Stomach (tissue), 9 donors: ENCODE measurements around the gene PGD. TPM values are rescaled to one million over a fixed set of nuclear protein-coding genes. Genes with fewer than 3 reads are reported as not detected.

Experiments used
- DNase-seq, 2 donors: peaks; one replicate each; pipeline versions ENCODE4 v3.0.0 to v3.0.0-alpha.2; 2013 to 2019
- H3K27ac ChIP-seq, 5 donors: fragments of 200-600 bp in 4 of 5; sonication (generic) in 4 of 5; one replicate each; pipeline ENCODE4 v1.5.1; 2013 to 2019; ENCODE audit warnings: mild to moderate bottlenecking in 1 of 5, moderate library complexity in 1 of 5
- H3K27me3 ChIP-seq, 3 donors: fragments of 200-600 bp; sonication (generic); one replicate each; pipeline ENCODE4 v1.5.1; 2017 to 2019; ENCODE audit warnings: mixed run types in 1 of 3
- H3K36me3 ChIP-seq, 4 donors: fragments of 200-600 bp; sonication (generic); 1 replicate in 3 of 4; 2 replicates in 1 of 4; pipeline ENCODE4 v1.5.1; 2016 to 2019
- H3K4me1 ChIP-seq, 4 donors: fragments of 200-600 bp; sonication (generic); one replicate each; pipeline ENCODE4 v1.5.1; 2016 to 2019
- H3K4me3 ChIP-seq, 4 donors: fragments of 200-600 bp; sonication (generic) in 3 of 4; one replicate each; pipeline ENCODE4 v1.5.1; 2016 to 2019; ENCODE audit warnings: mild to moderate bottlenecking in 1 of 4
- H3K9me3 ChIP-seq, 4 donors: fragments of 200-600 bp; sonication (generic); one replicate each; pipeline ENCODE4 v1.5.1; 2016 to 2019
- CTCF ChIP-seq, 7 experiments: fragments of 450-650 bp in 4 of 7; fragments of 200-600 bp in 3 of 7; sonication (generic) in 3 of 7; IDR thresholded peaks; one replicate each; pipeline ENCODE4 v1.5.1; 2016 to 2019; ENCODE audit warnings: antibody characterized with exemption in 7 of 7, control low read depth in 2 of 7, mild to moderate bottlenecking in 1 of 7
- EP300 ChIP-seq: sonication (generic); formaldehyde crosslinking; IDR thresholded peaks from one replicate; pipeline ENCODE4 v1.6.1; 2017; ENCODE audit warnings: antibody characterized with exemption
- POLR2A ChIP-seq, 4 donors: fragments of 450-650 bp; IDR thresholded peaks; one replicate each; pipeline ENCODE4 v1.6.1; 2016; ENCODE audit warnings: antibody characterized with exemption in 4 of 4, control low read depth in 2 of 4, mild to moderate bottlenecking in 1 of 4, moderate library complexity in 1 of 4
- POLR2AphosphoS5 ChIP-seq, 3 donors: sonication (generic); formaldehyde crosslinking; IDR thresholded peaks; one replicate each; pipeline ENCODE4 v1.6.1; 2016; ENCODE audit warnings: antibody characterized with exemption in 3 of 3
- WGBS, 5 donors: extraction: QIAGEN DNeasy Blood & Tissue Kit in 3 of 5; methylation state at CpG; one replicate each; pipeline versions ENCODE4 v1.1.5 to v1.1.7; 2013 to 2018; 5-methylcytosine and 5-hydroxymethylcytosine counted together
- intact Hi-C: fragments of 100-400 bp; cut with DNase I; formaldehyde crosslinking; loops from one replicate; pipeline ENCODE4 v1.15.1; 2023; ENCODE audit warnings: low total_unique reads
- polyA plus RNA-seq, 3 donors: library from polyadenylated mRNA; stranded (reverse); fragments of 200-250 nt; gene quantifications; one replicate each; pipeline ENCODE4 v1.2.3, GENCODE V29; 2013
- total RNA-seq, 5 donors: library from RNA; depleted of rRNA; stranded (reverse); fragments of >200 nt; gene quantifications; one replicate each; pipeline versions ENCODE4 v1.1.0 to v1.2.3, GENCODE V29; 2014 to 2016
- donor health status: healthy with polysubstance abuse.
- donor health status: Bipolar disorder and iron deficiency.
- donor health status: healthy.

PGD gene
- total and polyA plus RNA-seq, 8 donors = 25.4 to 227 (median 74.0) TPM

GRCh38 chr1:10444795-10445397 lies 46.0 kb downstream of the PGD start:
- peaks cover 0 to under 1% (median 0%) of the 10 kb centered on the region in 3 donors for H3K27me3 ChIP-seq
- no peaks in the 10 kb centered on the region for H3K4me1 ChIP-seq
- TF ChIP-seq POLR2AphosphoS5 (IDR thresholded peaks at IDR 0.05) (no peak), POLR2A (IDR thresholded peaks at IDR 0.05) (no peak), EP300 (no peak), CTCF (IDR thresholded peaks at IDR 0.05) (no peak)
- H3K36me3 ChIP-seq = peaks cover 4 to 37% (median 21%) of the 10 kb centered on the region in 4 donors
- H3K4me3 ChIP-seq = no peak overlapping the region
- no peak overlapping the region for H3K27ac ChIP-seq
- WGBS, 5 donors = 86 to 91% (median 90%) methylated on average over 7 of the region's 7 CpGs
- intact Hi-C loops = no loop called here
- no peaks in the 10 kb centered on the region for H3K9me3 ChIP-seq
- DNase-seq = no peak

- no peak for TF ChIP-seq EP300
- no peak for TF ChIP-seq POLR2AphosphoS5 (IDR thresholded peaks at IDR 0.05)
- TF ChIP-seq POLR2A (IDR thresholded peaks at IDR 0.05) = no peak
- TF ChIP-seq CTCF (IDR thresholded peaks at IDR 0.05) = no peak
- Histone ChIP-seq H3K36me3 (peaks cover 0 to 22% (median 10%) of the 10 kb centered on the region in 4 donors), H3K27ac (no peak overlapping the region), H3K27me3 (peaks cover 0 to 6% (median 0%) of the 10 kb centered on the region in 3 donors), H3K4me3 (no peak overlapping the region), H3K9me3 (no peaks in the 10 kb centered on the region), H3K4me1 (peaks cover 0 to 17% (median 7%) of the 10 kb centered on the region in 4 donors)
- intact Hi-C loops = no loop called here
- WGBS, 5 donors = 92 to 98% (median 96%) methylated on average over 7 of the region's 7 CpGs
- DNase-seq = no peak
Observed at GRCh38 chr1:10446790-10447422, 48.0 kb downstream of the PGD start.

- Histone ChIP-seq H3K4me3 (no peak within 1 kb of the TSS), H3K9me3 (no peaks in the 10 kb centered on the region), H3K27ac (no peak within 1 kb of the TSS), H3K27me3 (peaks cover 0 to 6% (median 0%) of the 10 kb centered on the region in 3 donors), H3K36me3 (peaks cover 0 to 8% (median 3%) of the 10 kb centered on the region in 4 donors), H3K4me1 (peaks cover 0 to 17% (median 7%) of the 10 kb centered on the region in 4 donors)
- TF ChIP-seq POLR2AphosphoS5 (IDR thresholded peaks at IDR 0.05) (no peak), CTCF (IDR thresholded peaks at IDR 0.05) (no peak), EP300 (no peak), POLR2A (IDR thresholded peaks at IDR 0.05) (no peak)
- intact Hi-C loops = no loop called here
- 87 to 93% (median 90%) methylated on average over 10 of the region's 10 CpGs for WGBS, 5 donors
- no peak for DNase-seq
Observed at GRCh38 chr1:10449751-10450150, 50.9 kb downstream of the PGD start, which contains the start of gene CORT. TSS of gene CORT (plus strand) at chr1:10450031. CDS start at chr1:10450224, 193 bp downstream.

- Histone ChIP-seq H3K27me3 (peaks cover 0 to 6% (median 0%) of the 10 kb centered on the region in 3 donors), H3K4me1 (peaks cover 0 to 17% (median 7%) of the 10 kb centered on the region in 4 donors), H3K27ac (no peak overlapping the region), H3K4me3 (no peak overlapping the region), H3K9me3 (no peaks in the 10 kb centered on the region), H3K36me3 (peaks cover 0 to 3% (median under 1%) of the 10 kb centered on the region in 4 donors)
- TF ChIP-seq EP300 (no peak), POLR2A (IDR thresholded peaks at IDR 0.05) (no peak), CTCF (IDR thresholded peaks at IDR 0.05) (no peak), POLR2AphosphoS5 (IDR thresholded peaks at IDR 0.05) (no peak)
- 57 to 83% (median 78%) methylated on average over 15 to 21 of the region's 21 CpGs for WGBS, 5 donors
- intact Hi-C loops = no loop called here
- DNase-seq = peak in 1 of 2 donors; percentile 24
Observed at GRCh38 chr1:10450156-10450814, 51.4 kb downstream of the PGD start.
